Calu3 (cell line): Measurements from ENCODE around the gene EXOC7. TPM values are rescaled to one million over a fixed set of nuclear protein-coding genes. Genes with fewer than 3 reads are reported as not detected.

Experiments used
- BruUV-seq: library from RNA; stranded (reverse); fragments of 400-500 nt; replicated peaks from 2 replicates; lab custom pipeline; 2021; lab: Mats Ljungman, UMichigan
- CTCF ChIA-PET: fragments of 300-600 bp; sonication (Branson Sonifier 250); formaldehyde crosslinking; loops from one replicate; lab custom pipeline; 2022; ENCODE audit warnings: antibody characterized with exemption; lab: Charles Lee
- DNase-seq: peaks from one replicate; pipeline ENCODE4 v3.0.0; 2022
- H3K27ac Mint-ChIP-seq: one replicate; pipeline ENCODE4 v1.8.0; 2022; ENCODE audit warnings: mixed read lengths; ENCODE audit not compliant: unreplicated experiment
- H3K27me3 Mint-ChIP-seq: one replicate; pipeline ENCODE4 v1.8.0; 2022; ENCODE audit warnings: mixed read lengths; ENCODE audit not compliant: unreplicated experiment
- H3K36me3 Mint-ChIP-seq: one replicate; pipeline ENCODE4 v1.8.0; 2022; ENCODE audit warnings: mild to moderate bottlenecking, moderate library complexity, mixed read lengths; ENCODE audit not compliant: insufficient read depth, unreplicated experiment
- H3K4me1 Mint-ChIP-seq: one replicate; pipeline ENCODE4 v1.8.0; 2022; ENCODE audit warnings: mild to moderate bottlenecking, low read depth, mixed read lengths; ENCODE audit not compliant: unreplicated experiment
- H3K4me3 Mint-ChIP-seq: one replicate; pipeline ENCODE4 v1.8.0; 2022; ENCODE audit warnings: mild to moderate bottlenecking, low read depth, moderate library complexity, mixed read lengths; ENCODE audit not compliant: unreplicated experiment
- H3K9me3 Mint-ChIP-seq: one replicate; pipeline ENCODE4 v1.8.0; 2022; ENCODE audit warnings: low read depth, mixed read lengths; ENCODE audit not compliant: unreplicated experiment
- CTCF ChIP-seq: fragments of 200-600 bp; IDR thresholded peaks from one replicate; pipeline ENCODE4 v1.8.0; 2022; ENCODE audit warnings: antibody characterized with exemption; ENCODE audit not compliant: unreplicated experiment
- intact Hi-C: fragments of 100-400 bp; cut with micrococcal nuclease; formaldehyde crosslinking; loops from one replicate; pipeline ENCODE4 v1.10.0; 2022; ENCODE audit not compliant: unreplicated experiment
- total RNA-seq: library from RNA; stranded (reverse); gene quantifications from 2 replicates; pipeline ENCODE4 v1.2.3, GENCODE V29; 2022

Gene EXOC7
- total RNA-seq, 1 experiment from 2014 or later: 122 TPM

DNA sequence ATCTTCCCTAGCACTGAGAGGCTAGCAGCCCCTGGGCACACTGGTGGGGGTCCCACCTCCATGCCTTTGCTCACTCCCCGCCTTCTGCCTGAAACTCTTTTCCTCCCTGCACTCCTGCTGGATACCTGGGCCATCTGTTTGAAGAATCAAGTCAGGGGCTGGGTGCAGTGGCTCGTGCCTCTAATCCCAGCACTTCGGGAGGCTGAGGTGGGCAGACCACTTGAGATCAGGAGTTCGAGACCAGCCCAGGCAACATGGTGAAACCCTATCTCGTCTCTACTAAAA is 21.7 kb upstream of the EXOC7 start:
- intact Hi-C loops: no loop called here
- BruUV-seq: no TSS peak
- CTCF ChIA-PET: interaction anchor here (0.8 to 5.6 kb wide), 2 partner anchors 13 to 155 kb away, joined by 3 to 36 read pairs; no protein-coding TSS in a partner anchor
- Mint-ChIP-seq H3K9me3 (no peaks in the 10 kb centered on the region), H3K27ac (no peak overlapping the region), H3K36me3 (no peaks in the 10 kb centered on the region), H3K4me3 (no peak overlapping the region), H3K27me3 (no peaks in the 10 kb centered on the region), H3K4me1 (no peaks in the 10 kb centered on the region)
- DNase-seq: no peak
- TF ChIP-seq CTCF: no peak

GRCh38 chr17:76124582-76125390 is 21.2 kb upstream of the EXOC7 start:
- Mint-ChIP-seq H3K27ac (no peak overlapping the region), H3K4me1 (no peaks in the 10 kb centered on the region), H3K9me3 (no peaks in the 10 kb centered on the region), H3K36me3 (no peaks in the 10 kb centered on the region), H3K4me3 (no peak overlapping the region), H3K27me3 (no peaks in the 10 kb centered on the region)
- CTCF ChIA-PET: interaction anchor here (0.8 to 5.6 kb wide), 3 partner anchors 12 to 155 kb away, joined by 3 to 36 read pairs (median 6); no protein-coding TSS in a partner anchor
- no TSS peak for BruUV-seq
- DNase-seq: no peak
- intact Hi-C loops: no loop called here
- TF ChIP-seq CTCF: peak; percentile 20

- Mint-ChIP-seq H3K27me3 (no peaks in the 10 kb centered on the region), H3K4me3 (no peak overlapping the region), H3K4me1 (no peaks in the 10 kb centered on the region), H3K27ac (no peak overlapping the region), H3K36me3 (no peaks in the 10 kb centered on the region), H3K9me3 (no peaks in the 10 kb centered on the region)
- intact Hi-C loops: loop anchor here (2.0 kb wide), 1 partner anchor 155 kb away; no protein-coding TSS in a partner anchor
- CTCF ChIA-PET: interaction anchor here (0.5 to 5.6 kb wide), 6 partner anchors 54 to 185 kb away, joined by 3 to 36 read pairs (median 6); no protein-coding TSS in a partner anchor
- no peak for DNase-seq
- BruUV-seq: no TSS peak
- TF ChIP-seq CTCF: no peak
Observed at GRCh38 chr17:76123749-76124581, 20.4 kb upstream of the EXOC7 start.

- TF ChIP-seq CTCF: no peak
- CTCF ChIA-PET: interaction anchor here (0.6 to 5.6 kb wide), 4 partner anchors 49 to 157 kb away, joined by 3 to 36 read pairs (median 6); no protein-coding TSS in a partner anchor
- Mint-ChIP-seq H3K27ac (no peak overlapping the region), H3K36me3 (no peaks in the 10 kb centered on the region), H3K27me3 (no peaks in the 10 kb centered on the region), H3K4me3 (no peak overlapping the region), H3K9me3 (no peaks in the 10 kb centered on the region), H3K4me1 (no peaks in the 10 kb centered on the region)
- intact Hi-C loops: loop anchor here (2.0 kb wide), 1 partner anchor 156 kb away; no protein-coding TSS in a partner anchor
- no TSS peak for BruUV-seq
- no peak for DNase-seq
Observed at GRCh38 chr17:76123191-76123499, 19.6 kb upstream of the EXOC7 start.
